Vagina (tissue), 2 donors: ENCODE results near the gene CAB39L.

Source experiments
- POLR2A ChIP-seq, 2 donors: fragments of 450-650 bp; IDR thresholded peaks; one replicate each; pipeline ENCODE4 v1.6.1; 2017; ENCODE audit warnings: antibody characterized with exemption in 2 of 2, mild to moderate bottlenecking in 2 of 2, moderate library complexity in 2 of 2
- POLR2AphosphoS5 ChIP-seq, 2 donors: sonication (generic); formaldehyde crosslinking; IDR thresholded peaks; one replicate each; pipeline ENCODE4 v1.9.0; 2017; ENCODE audit warnings: antibody characterized with exemption in 2 of 2, mild to moderate bottlenecking in 2 of 2, low read depth in 1 of 2; ENCODE audit not compliant: insufficient read depth in 1 of 2
- TF ChIP-seq, protein P1 (sequence below), 3 experiments: fragments of 450-650 bp in 2 of 3; fragments of 200-600 bp in 1 of 3; sonication (generic) in 1 of 3; IDR thresholded peaks; one replicate each; pipeline ENCODE4 v1.5.1; 2017 to 2019; ENCODE audit warnings: antibody characterized with exemption in 3 of 3, mild to moderate bottlenecking in 2 of 3, moderate library complexity in 2 of 3

- TF ChIP-seq, protein P1, sequence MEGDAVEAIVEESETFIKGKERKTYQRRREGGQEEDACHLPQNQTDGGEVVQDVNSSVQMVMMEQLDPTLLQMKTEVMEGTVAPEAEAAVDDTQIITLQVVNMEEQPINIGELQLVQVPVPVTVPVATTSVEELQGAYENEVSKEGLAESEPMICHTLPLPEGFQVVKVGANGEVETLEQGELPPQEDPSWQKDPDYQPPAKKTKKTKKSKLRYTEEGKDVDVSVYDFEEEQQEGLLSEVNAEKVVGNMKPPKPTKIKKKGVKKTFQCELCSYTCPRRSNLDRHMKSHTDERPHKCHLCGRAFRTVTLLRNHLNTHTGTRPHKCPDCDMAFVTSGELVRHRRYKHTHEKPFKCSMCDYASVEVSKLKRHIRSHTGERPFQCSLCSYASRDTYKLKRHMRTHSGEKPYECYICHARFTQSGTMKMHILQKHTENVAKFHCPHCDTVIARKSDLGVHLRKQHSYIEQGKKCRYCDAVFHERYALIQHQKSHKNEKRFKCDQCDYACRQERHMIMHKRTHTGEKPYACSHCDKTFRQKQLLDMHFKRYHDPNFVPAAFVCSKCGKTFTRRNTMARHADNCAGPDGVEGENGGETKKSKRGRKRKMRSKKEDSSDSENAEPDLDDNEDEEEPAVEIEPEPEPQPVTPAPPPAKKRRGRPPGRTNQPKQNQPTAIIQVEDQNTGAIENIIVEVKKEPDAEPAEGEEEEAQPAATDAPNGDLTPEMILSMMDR (IDR thresholded peaks at IDR 0.05), result no peak
- no peak for TF ChIP-seq POLR2A (IDR thresholded peaks at IDR 0.05)
- no peak for TF ChIP-seq POLR2AphosphoS5 (IDR thresholded peaks at IDR 0.05; ENCODE audit: insufficient read depth in 1 of 2, low read depth in 1 of 2)
These were observed 77.0 kb downstream of the CAB39L start for GRCh38 chr13:49366841-49367240.
